ENCODE results near the gene SAMD4B.

GRCh38 chr19:39407410-39407659 lies 65.1 kb downstream of the SAMD4B start:
- no peak for TF ChIP-seq EZH2 (IDR thresholded peaks at IDR 0.05; ENCODE audit: low read length, missing control alignments)
- TF ChIP-seq CTCF (conservative IDR thresholded peaks at IDR 0.05 in 1 of 2, IDR thresholded peaks at IDR 0.05 in 1 of 2; ENCODE audit: low read depth in 1 of 2, low read length in 2 of 2), result no peak

All from fibroblast of lung (primary cell).